Endothelial cell of umbilical vein (primary cell): ENCODE data around the gene NDUFS3. TPM values are rescaled to one million over a fixed set of nuclear protein-coding genes. Genes with fewer than 3 reads are reported as not detected.
A peak's percentile ranks its signal among the peaks of the same experiment; 100 is the strongest.

ENCODE experiments used
- BruUV-seq: library from RNA; stranded (reverse); fragments of 400-500 nt; replicated peaks from 2 replicates; lab custom pipeline; 2021; lab: Mats Ljungman, UMichigan
- CTCF ChIA-PET: fragments of 300-600, 350-600 bp; sonication (Branson Sonifier 250); formaldehyde crosslinking; loops from one replicate; lab custom pipeline; 2021; ENCODE audit warnings: antibody characterized with exemption, inconsistent platforms; lab: Charles Lee
- POLR2A ChIA-PET: fragments of 300-600, 350-600 bp; sonication (Branson Sonifier 250); formaldehyde crosslinking; loops from one replicate; lab custom pipeline; 2021; ENCODE audit warnings: antibody characterized with exemption, inconsistent platforms; lab: Charles Lee
- DNase-seq: peaks from one replicate; pipeline ENCODE4 v3.0.0-alpha.2; 2011; ENCODE audit warnings: low read depth, low spot score
- FAIRE-seq: peaks from 2 replicates; lab custom pipeline; 2011; peaks lifted over from hg19 to GRCh38; lab: Jason Lieb, UNC
- H2AFZ ChIP-seq: 2 replicates; pipeline ENCODE4 v1.6.0; 2012; ENCODE audit warnings: low read depth, low read length, control low read depth, inconsistent platforms
- H3K27ac ChIP-seq: 2 replicates; pipeline ENCODE4 v1.5.1; 2011; ENCODE audit warnings: low read depth, mild to moderate bottlenecking, control low read depth, low read length, moderate library complexity; ENCODE audit not compliant: insufficient read depth
- H3K27me3 ChIP-seq, 2 experiments: 2 replicates each; pipeline versions ENCODE4 v1.6.0 to v1.6.1; 2011; ENCODE audit warnings: low read length in 2 of 2, mixed read lengths in 1 of 2; ENCODE audit not compliant: control insufficient read depth in 2 of 2, insufficient read depth in 2 of 2
- H3K36me3 ChIP-seq, 2 experiments: 2 replicates in 1 of 2; 3 replicates in 1 of 2; pipeline ENCODE4 v1.5.1; 2011; ENCODE audit warnings: low read length in 2 of 2, mild to moderate bottlenecking in 1 of 2, moderate library complexity in 1 of 2; ENCODE audit not compliant: control insufficient read depth in 2 of 2, insufficient read depth in 2 of 2; ENCODE audit errors: extremely low read depth in 1 of 2
- H3K4me1 ChIP-seq: 3 replicates; pipeline ENCODE4 v1.5.1; 2011; ENCODE audit warnings: mild to moderate bottlenecking, low read length; ENCODE audit not compliant: control insufficient read depth, insufficient read depth; ENCODE audit errors: extremely low read depth
- H3K4me2 ChIP-seq: 2 replicates; pipeline ENCODE4 v1.6.1; 2011; ENCODE audit warnings: low read length, control low read depth, mixed read lengths; ENCODE audit not compliant: insufficient read depth
- H3K4me3 ChIP-seq, 3 experiments: fragments of 200-600 bp in 1 of 3; sonication (generic), shearing (Covaris generic) in 1 of 3; replicated peaks in 1 of 3; 2 replicates each; pipeline ENCODE4 v1.5.1; 2011 to 2016; ENCODE audit warnings: control low read depth in 3 of 3, low read length in 3 of 3, mild to moderate bottlenecking in 2 of 3, inconsistent platforms in 1 of 3, low read depth in 1 of 3, moderate library complexity in 1 of 3; ENCODE audit not compliant: insufficient read depth in 1 of 3
- H3K79me2 ChIP-seq: 2 replicates; pipeline ENCODE4 v1.6.0; 2012; ENCODE audit warnings: low read length, inconsistent platforms; ENCODE audit not compliant: control insufficient read depth, insufficient read depth
- H3K9ac ChIP-seq: replicated peaks from 2 replicates; pipeline ENCODE3; 2011; ENCODE audit warnings: low read length, control low read depth; ENCODE audit not compliant: insufficient read depth; ENCODE audit errors: extremely low read depth
- H3K9me1 ChIP-seq: replicated peaks from 3 replicates; pipeline ENCODE4 v1.6.0; 2011; ENCODE audit warnings: mild to moderate bottlenecking, low read length; ENCODE audit not compliant: control insufficient read depth, insufficient read depth; ENCODE audit errors: extremely low read depth
- H3K9me3 ChIP-seq: replicated peaks from 2 replicates; pipeline ENCODE4 v1.5.1; 2012; ENCODE audit warnings: low read length, inconsistent platforms; ENCODE audit not compliant: control insufficient read depth, insufficient read depth
- H4K20me1 ChIP-seq: replicated peaks from 2 replicates; pipeline ENCODE3; 2011; ENCODE audit warnings: mild to moderate bottlenecking, low read length; ENCODE audit not compliant: control insufficient read depth, insufficient read depth; ENCODE audit errors: extremely low read depth
- CTCF ChIP-seq, 2 donors: IDR thresholded peaks; 1 replicate in 1 of 2; 2 replicates in 1 of 2; pipeline ENCODE4 v1.5.1; 2011; ENCODE audit warnings: low read length in 2 of 2, mild to moderate bottlenecking in 2 of 2, moderate library complexity in 2 of 2, control low read depth in 1 of 2, inconsistent platforms in 1 of 2, low read depth in 1 of 2; ENCODE audit not compliant: insufficient read depth in 1 of 2; ENCODE audit errors: extremely low read depth in 1 of 2
- EZH2 ChIP-seq: IDR thresholded peaks from 2 replicates; pipeline ENCODE4 v1.6.1; 2012; ENCODE audit warnings: borderline replicate concordance, low read depth, mild to moderate bottlenecking, moderate library complexity, low read length, inconsistent platforms; ENCODE audit not compliant: severe bottlenecking
- FOS ChIP-seq: IDR thresholded peaks from 2 replicates; pipeline ENCODE4 v1.6.1; 2011; ENCODE audit warnings: mild to moderate bottlenecking, low read length, moderate library complexity, borderline replicate concordance; ENCODE audit not compliant: insufficient read depth
- GATA2 ChIP-seq: IDR thresholded peaks from 2 replicates; pipeline ENCODE4 v1.7.0; 2011; ENCODE audit warnings: low read depth, mild to moderate bottlenecking, moderate library complexity, mixed read lengths, low read length; ENCODE audit not compliant: insufficient read length, insufficient read depth
- JUN ChIP-seq: IDR thresholded peaks from 2 replicates; pipeline ENCODE4 v1.6.1; 2011; ENCODE audit warnings: borderline replicate concordance, low read depth; ENCODE audit not compliant: insufficient read length, insufficient read depth
- MAX ChIP-seq: IDR thresholded peaks from 2 replicates; pipeline ENCODE4 v1.6.1; 2011; ENCODE audit not compliant: insufficient read depth, insufficient read length
- MYC ChIP-seq: IDR thresholded peaks from one replicate; pipeline ENCODE4 v1.6.1; 2011; ENCODE audit warnings: mild to moderate bottlenecking, low read depth, low read length
- POLR2A ChIP-seq: IDR thresholded peaks from 2 replicates; pipeline ENCODE4 v1.6.1; 2012; ENCODE audit warnings: low read depth, mild to moderate bottlenecking, control low read depth, low read length
- POLR2AphosphoS5 ChIP-seq: IDR thresholded peaks from 2 replicates; pipeline ENCODE4 v1.6.1; 2012; ENCODE audit warnings: low read depth, mild to moderate bottlenecking, control low read depth, low read length, moderate library complexity; ENCODE audit not compliant: insufficient read depth
- dilution Hi-C: fragments of 300-500 bp; cut with MboI; formaldehyde crosslinking; loops from one replicate; pipeline ENCODE4 v1.15.0; 2019; ENCODE audit warnings: low sequenced_read_pairs; ENCODE audit not compliant: extremely low pct_ligation_motif_present
- intact Hi-C: fragments of 100-400 bp; cut with micrococcal nuclease; formaldehyde crosslinking; loops from one replicate; pipeline ENCODE4 v1.10.0; 2022
- polyA plus RNA-seq, 4 experiments: library from polyadenylated mRNA; depleted of rRNA in 3 of 4; stranded (reverse) in 3 of 4; unstranded in 1 of 4; fragments of >200 nt; gene quantifications; 2 replicates each; pipeline versions ENCODE4 v1.2.1 to v1.2.3, GENCODE V29; 2011 to 2012; ENCODE audit warnings: missing spikeins in 1 of 4
- total RNA-seq: library from RNA; stranded (reverse); gene quantifications from 2 replicates; pipeline ENCODE4 v1.2.3, GENCODE V29; 2021

Gene NDUFS3
- total and polyA plus RNA-seq, 2 donors (not counting 3 experiments of a cell fraction or from before 2014, with no cell fraction given), result 99.7 to 169 TPM

- H3K9ac ChIP-seq, result no peak overlapping the region
- TF ChIP-seq EZH2 (no peak), CTCF (IDR thresholded peaks at IDR 0.05; ENCODE audit: extremely low read depth in 1 of 2, insufficient read depth in 1 of 2, low read depth in 1 of 2, low read length in 2 of 2) (peak in 1 of 2 donors; percentile 37)
- dilution Hi-C loops, result no loop called here
- ChIA-PET CTCF (interaction anchor here (0.6 to 4.2 kb wide), 10 partner anchors 12 to 85 kb away, joined by 3 to 41 read pairs (median 4); partner anchors contain the start of gene PTPMT1), POLR2A (interaction anchor here (0.7 kb wide), 1 partner anchor 1010 kb away, joined by 5 read pairs; no protein-coding TSS in a partner anchor)
- peak overlapping the region; percentile 59 for H3K4me2 ChIP-seq
- intact Hi-C loops, result loop anchor here (5.0 kb wide), 1 partner anchor 144 kb away; the partner anchor contains the start of gene SLC39A13
- peaks cover 66% of the 10 kb centered on the region for H3K79me2 ChIP-seq
- no peak overlapping the region for H2AFZ ChIP-seq
- DNase-seq (peak; percentile 21), FAIRE-seq (peak; percentile 66)
- no peaks in the 10 kb centered on the region for H3K36me3 ChIP-seq
- H4K20me1 ChIP-seq, result peaks cover 8% of the 10 kb centered on the region
- BruUV-seq, result TSS peak; percentile 17
- no peaks in the 10 kb centered on the region for H3K27me3 ChIP-seq
- H3K9me1 ChIP-seq, result no peaks in the 10 kb centered on the region
- peaks cover 9% of the 10 kb centered on the region for H3K4me1 ChIP-seq
- H3K4me3 ChIP-seq, result peak overlapping the region in 1 of 3 experiments; percentile 74
- H3K27ac ChIP-seq, result no peak overlapping the region
- H3K9me3 ChIP-seq, result no peaks in the 10 kb centered on the region
Measured at GRCh38 chr11:47551086-47551485, 27.8 kb upstream of the NDUFS3 start.

- H3K27ac ChIP-seq, result peak overlapping the region; percentile 33
- H4K20me1 ChIP-seq, result peaks cover 8% of the 10 kb centered on the region
- ChIA-PET CTCF (interaction anchor here (0.9 to 4.2 kb wide), 12 partner anchors 9 to 178 kb away, joined by 3 to 41 read pairs (median 5); partner anchors contain the start of gene PTPMT1), POLR2A (interaction anchor here (0.7 to 1.8 kb wide), 3 partner anchors 11 to 1011 kb away, joined by 5 to 6 read pairs (median 5); no protein-coding TSS in a partner anchor)
- FAIRE-seq (peak; percentile 65), DNase-seq (peak; percentile 48)
- H3K9me1 ChIP-seq, result no peaks in the 10 kb centered on the region
- H3K36me3 ChIP-seq, result no peaks in the 10 kb centered on the region
- intact Hi-C loops, result loop anchor here (2.0 to 5.0 kb wide), 2 partner anchors 13 to 145 kb away; partner anchors contain the start of gene SLC39A13
- no peaks in the 10 kb centered on the region for H3K27me3 ChIP-seq
- BruUV-seq, result no TSS peak
- H3K9me3 ChIP-seq, result no peaks in the 10 kb centered on the region
- TF ChIP-seq GATA2, result no peak
- no peak for TF ChIP-seq MYC
- no peak for TF ChIP-seq MAX
- no peak for TF ChIP-seq POLR2A
- no peak for TF ChIP-seq JUN
- TF ChIP-seq EZH2, result no peak
- TF ChIP-seq CTCF (IDR thresholded peaks at IDR 0.05; ENCODE audit: extremely low read depth in 1 of 2, insufficient read depth in 1 of 2, low read depth in 1 of 2, low read length in 2 of 2), result no peak
- TF ChIP-seq FOS, result no peak
- no peak for TF ChIP-seq POLR2AphosphoS5
- dilution Hi-C loops, result no loop called here
- H3K4me3 ChIP-seq, result peak overlapping the region; percentile 69 to 75 (median 74)
- peak overlapping the region; percentile 59 for H3K4me2 ChIP-seq
- H3K9ac ChIP-seq, result peak overlapping the region; percentile 81
- peaks cover 57% of the 10 kb centered on the region for H3K79me2 ChIP-seq
- H3K4me1 ChIP-seq, result peaks cover 9% of the 10 kb centered on the region
- peak overlapping the region; percentile 23 for H2AFZ ChIP-seq
Measured at GRCh38 chr11:47552056-47552565, 26.8 kb upstream of the NDUFS3 start.
